ENCODE data around the gene P2RY12. TPM values are rescaled to one million over a fixed set of nuclear protein-coding genes. Genes with fewer than 3 reads are reported as not detected.

The P2RY12 gene
- total RNA-seq, 1 donor from 2014 or later = not detected

- TF ChIP-seq, protein P1, sequence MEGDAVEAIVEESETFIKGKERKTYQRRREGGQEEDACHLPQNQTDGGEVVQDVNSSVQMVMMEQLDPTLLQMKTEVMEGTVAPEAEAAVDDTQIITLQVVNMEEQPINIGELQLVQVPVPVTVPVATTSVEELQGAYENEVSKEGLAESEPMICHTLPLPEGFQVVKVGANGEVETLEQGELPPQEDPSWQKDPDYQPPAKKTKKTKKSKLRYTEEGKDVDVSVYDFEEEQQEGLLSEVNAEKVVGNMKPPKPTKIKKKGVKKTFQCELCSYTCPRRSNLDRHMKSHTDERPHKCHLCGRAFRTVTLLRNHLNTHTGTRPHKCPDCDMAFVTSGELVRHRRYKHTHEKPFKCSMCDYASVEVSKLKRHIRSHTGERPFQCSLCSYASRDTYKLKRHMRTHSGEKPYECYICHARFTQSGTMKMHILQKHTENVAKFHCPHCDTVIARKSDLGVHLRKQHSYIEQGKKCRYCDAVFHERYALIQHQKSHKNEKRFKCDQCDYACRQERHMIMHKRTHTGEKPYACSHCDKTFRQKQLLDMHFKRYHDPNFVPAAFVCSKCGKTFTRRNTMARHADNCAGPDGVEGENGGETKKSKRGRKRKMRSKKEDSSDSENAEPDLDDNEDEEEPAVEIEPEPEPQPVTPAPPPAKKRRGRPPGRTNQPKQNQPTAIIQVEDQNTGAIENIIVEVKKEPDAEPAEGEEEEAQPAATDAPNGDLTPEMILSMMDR (conservative IDR thresholded peaks at IDR 0.05) = no peak
- Mint-ChIP-seq H3K27ac (no peak overlapping the region), H3K4me3 (no peak overlapping the region), H3K27me3 (no peaks in the 10 kb centered on the region), H3K4me1 (ENCODE audit: unreplicated experiment) (no peaks in the 10 kb centered on the region), H3K36me3 (no peaks in the 10 kb centered on the region), H3K9me3 (no peaks in the 10 kb centered on the region)
- DNase-seq (ENCODE audit: extremely low spot score, unreplicated experiment) = no peak
Measured at GRCh38 chr3:151347432-151347831, 37.1 kb downstream of the P2RY12 start.

GRCh38 chr3:151346292-151346691, 38.3 kb downstream of the P2RY12 start:
- Mint-ChIP-seq H3K4me3 (no peak overlapping the region), H3K9me3 (no peaks in the 10 kb centered on the region), H3K36me3 (no peaks in the 10 kb centered on the region), H3K27ac (no peak overlapping the region), H3K27me3 (no peaks in the 10 kb centered on the region), H3K4me1 (ENCODE audit: unreplicated experiment) (no peaks in the 10 kb centered on the region)
- TF ChIP-seq, protein P1 (conservative IDR thresholded peaks at IDR 0.05) = no peak
- no peak for DNase-seq (ENCODE audit: extremely low spot score, unreplicated experiment)

DNA sequence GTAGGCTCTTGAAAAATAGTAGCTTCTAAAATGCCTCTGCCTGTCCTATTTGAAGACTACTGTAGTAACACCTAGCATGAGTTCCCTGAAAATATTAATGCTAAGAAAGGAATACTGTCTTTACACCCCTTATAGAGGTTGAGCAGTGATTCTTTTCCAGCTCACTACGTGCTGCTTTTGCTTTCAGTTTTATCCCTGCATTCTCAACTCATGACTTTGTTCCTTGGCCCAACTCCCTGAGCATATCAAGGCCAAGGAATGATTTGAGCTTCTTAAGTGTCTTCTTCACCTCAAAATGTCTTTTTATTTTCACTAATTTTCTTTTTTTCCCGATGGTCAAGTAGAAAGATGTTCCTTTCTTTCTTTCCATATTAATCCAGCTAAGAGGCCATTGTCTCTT, 38.7 kb downstream of the P2RY12 start:
- TF ChIP-seq, protein P1 (conservative IDR thresholded peaks at IDR 0.05) = no peak
- Mint-ChIP-seq H3K9me3 (no peaks in the 10 kb centered on the region), H3K4me3 (no peak overlapping the region), H3K27me3 (no peaks in the 10 kb centered on the region), H3K36me3 (no peaks in the 10 kb centered on the region), H3K27ac (no peak overlapping the region), H3K4me1 (ENCODE audit: unreplicated experiment) (no peaks in the 10 kb centered on the region)
- DNase-seq (ENCODE audit: extremely low spot score, unreplicated experiment) = no peak

GRCh38 chr3:151331696-151332095, 52.9 kb downstream of the P2RY12 start:
- no peaks in the 10 kb centered on the region for H3K36me3 Mint-ChIP-seq
- no peak for DNase-seq (ENCODE audit: extremely low spot score, unreplicated experiment)
- H3K4me1 Mint-ChIP-seq (ENCODE audit: unreplicated experiment) = no peaks in the 10 kb centered on the region
- TF ChIP-seq, protein P1 (conservative IDR thresholded peaks at IDR 0.05) = no peak
- H3K4me3 Mint-ChIP-seq = no peak overlapping the region
- no peaks in the 10 kb centered on the region for H3K9me3 Mint-ChIP-seq
- H3K27me3 Mint-ChIP-seq = no peaks in the 10 kb centered on the region
- no peak overlapping the region for H3K27ac Mint-ChIP-seq

DNA sequence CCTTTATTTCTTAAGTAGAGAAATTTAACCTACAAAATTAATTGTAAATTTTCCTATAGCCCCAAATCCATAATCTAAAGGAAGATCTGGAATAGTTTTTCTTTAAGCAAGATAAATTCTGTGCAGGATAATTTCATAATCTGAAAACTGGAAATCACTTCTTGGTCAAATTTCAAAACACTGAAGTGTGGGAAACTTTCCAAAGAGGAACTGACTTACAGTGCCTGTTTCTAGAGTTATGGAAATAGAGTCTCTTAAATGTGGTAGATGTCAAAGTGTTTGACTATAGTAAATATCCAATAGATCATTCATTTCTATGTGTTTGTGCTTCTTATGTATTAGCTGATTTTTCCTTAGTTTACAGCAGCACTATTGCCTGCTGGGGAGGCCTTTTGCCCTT, 53.7 kb downstream of the P2RY12 start:
- Mint-ChIP-seq H3K36me3 (no peaks in the 10 kb centered on the region), H3K9me3 (no peaks in the 10 kb centered on the region), H3K27ac (no peak overlapping the region), H3K27me3 (no peaks in the 10 kb centered on the region), H3K4me3 (no peak overlapping the region), H3K4me1 (ENCODE audit: unreplicated experiment) (no peaks in the 10 kb centered on the region)
- TF ChIP-seq, protein P1 (conservative IDR thresholded peaks at IDR 0.05) = no peak
- no peak for DNase-seq (ENCODE audit: extremely low spot score, unreplicated experiment)

GRCh38 chr3:151330379-151330778, 54.2 kb downstream of the P2RY12 start:
- TF ChIP-seq, protein P1 (conservative IDR thresholded peaks at IDR 0.05) = no peak
- H3K4me3 Mint-ChIP-seq = no peak overlapping the region
- H3K27ac Mint-ChIP-seq = no peak overlapping the region
- H3K9me3 Mint-ChIP-seq = no peaks in the 10 kb centered on the region
- H3K4me1 Mint-ChIP-seq (ENCODE audit: unreplicated experiment) = no peaks in the 10 kb centered on the region
- no peaks in the 10 kb centered on the region for H3K27me3 Mint-ChIP-seq
- no peak for DNase-seq (ENCODE audit: extremely low spot score, unreplicated experiment)
- no peaks in the 10 kb centered on the region for H3K36me3 Mint-ChIP-seq
